Measurements from ENCODE around the gene NFILZ.

Gene NFILZ

GRCh38 chr19:8629996-8630683 lies at the start of gene NFILZ:
Gene NFILZ (plus strand): TSS chr19:8630633. CDS start chr19:8676766, 46,133 bp downstream.
- Mint-ChIP-seq H3K36me3 (peaks cover 5% of the 10 kb centered on the region), H3K4me1 (no peaks in the 10 kb centered on the region), H3K27me3 (peaks cover 7% of the 10 kb centered on the region), H3K27ac (no peak within 1 kb of the TSS), H3K9me3 (peaks cover 6% of the 10 kb centered on the region), H3K4me3 (no peak within 1 kb of the TSS)
- ATAC-seq (ENCODE audit: low read depth), result no peak
- no peak for DNase-seq (ENCODE audit: low spot score in 2 of 2)

- H3K27ac Mint-ChIP-seq, result no peak overlapping the region
Measured at GRCh38 chr19:8580710-8581281, 49.6 kb upstream of the NFILZ start.

DNA sequence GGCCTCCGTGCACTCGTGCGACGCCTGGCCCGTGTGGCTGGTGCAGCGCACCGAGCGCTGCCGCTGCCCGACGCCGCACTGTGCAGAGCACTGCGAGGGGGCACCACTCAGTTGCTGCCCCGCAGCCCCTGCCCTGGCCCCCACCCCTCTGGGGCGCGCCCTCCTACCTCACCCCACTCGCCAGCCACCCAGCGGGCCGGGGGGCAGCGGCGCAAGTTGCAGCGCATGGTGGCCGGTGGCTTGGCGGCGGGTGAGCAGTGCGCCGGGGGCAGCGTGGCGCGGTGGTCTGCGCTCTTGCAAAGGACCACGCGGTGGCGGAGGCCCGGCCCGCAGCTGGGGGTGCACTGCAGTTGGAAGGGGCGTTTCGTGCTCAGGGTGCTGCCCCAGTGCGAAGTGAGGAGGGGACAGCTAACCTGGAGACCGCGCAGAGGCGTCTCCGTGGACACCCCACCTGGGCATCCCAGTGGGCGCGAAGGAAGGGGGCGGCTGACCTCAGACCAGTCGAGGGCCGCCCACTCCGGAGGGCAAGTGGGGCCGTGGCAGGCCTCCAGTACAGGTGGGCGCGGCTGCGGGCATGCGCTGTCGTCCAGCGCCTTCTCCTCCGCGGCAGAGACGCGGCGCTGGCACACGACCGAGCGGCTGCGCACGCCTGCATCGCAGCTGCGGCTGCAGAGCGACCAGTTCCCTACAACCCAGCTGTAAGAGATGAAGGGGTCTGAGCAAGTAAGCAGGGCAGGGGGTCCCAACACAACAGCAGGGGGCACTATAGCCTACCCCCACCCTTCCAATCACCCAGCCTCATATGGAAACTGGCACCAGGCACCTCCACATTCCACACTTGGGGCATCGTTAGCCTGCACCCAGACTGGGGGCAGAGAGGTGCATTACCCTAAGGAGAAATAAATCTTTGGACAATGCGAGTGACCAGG lies 45.2 kb upstream of the NFILZ start:
- Mint-ChIP-seq H3K4me3 (no peak overlapping the region), H3K27ac (no peak overlapping the region), H3K27me3 (peaks cover 9% of the 10 kb centered on the region), H3K36me3 (no peaks in the 10 kb centered on the region), H3K9me3 (no peaks in the 10 kb centered on the region), H3K4me1 (peaks cover 4% of the 10 kb centered on the region)
- DNase-seq (ENCODE audit: low spot score in 2 of 2) (no peak), ATAC-seq (ENCODE audit: low read depth) (no peak)

More at GRCh38 chr19:8580710-8581281, 49.6 kb upstream of the NFILZ start:
- Mint-ChIP-seq H3K4me1 (peaks cover 22% of the 10 kb centered on the region), H3K4me3 (peak overlapping the region; percentile 11), H3K9me3 (no peaks in the 10 kb centered on the region), H3K27me3 (peaks cover under 1% of the 10 kb centered on the region), H3K36me3 (no peaks in the 10 kb centered on the region)
- peak; percentile 89 to 94 for DNase-seq (ENCODE audit: low spot score in 2 of 2)
- ATAC-seq (ENCODE audit: low read depth), result peak; percentile 57

DNA sequence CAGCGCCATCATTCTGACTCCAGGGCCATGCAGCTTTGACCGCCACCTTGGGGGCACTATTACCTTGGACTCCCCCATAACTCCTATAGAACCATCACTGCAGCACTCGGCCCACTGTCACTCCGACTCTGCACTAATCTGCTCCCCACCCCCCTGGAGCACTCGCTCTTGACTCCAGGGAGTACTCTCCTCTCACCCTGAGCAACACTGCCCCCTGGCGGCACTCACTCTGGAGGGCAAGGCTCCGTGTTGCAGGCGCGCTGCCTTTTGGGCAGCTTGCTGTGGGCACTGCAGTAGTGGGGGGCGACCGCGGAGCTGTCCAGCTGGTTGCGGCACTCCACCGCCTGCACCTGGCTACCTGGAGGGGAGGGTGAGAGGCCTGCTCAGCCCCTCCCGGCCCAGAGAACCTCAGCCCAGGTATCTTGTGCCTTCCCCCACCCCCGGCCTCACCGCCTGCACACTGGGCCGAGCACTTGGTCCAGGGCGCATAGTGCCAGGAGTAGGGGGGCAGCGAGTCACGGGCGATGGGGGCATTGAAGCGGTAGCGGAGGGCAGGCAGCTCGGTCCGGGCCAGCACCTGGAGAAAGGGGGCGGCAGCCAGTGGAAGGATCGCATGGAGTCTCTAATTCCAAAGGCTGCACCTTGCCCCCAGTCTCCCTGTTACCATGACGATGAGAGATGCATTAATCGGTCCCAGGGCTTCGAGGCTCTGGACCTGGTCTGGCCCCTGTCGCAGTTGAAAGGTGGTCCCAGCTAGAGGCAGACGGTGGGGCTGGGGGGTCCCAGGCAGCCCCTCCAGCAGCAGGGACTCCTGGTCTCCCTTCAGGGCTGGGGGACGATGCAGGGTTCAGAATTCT lies 44.3 kb upstream of the NFILZ start:
- H3K36me3 Mint-ChIP-seq, result no peaks in the 10 kb centered on the region
- H3K9me3 Mint-ChIP-seq, result no peaks in the 10 kb centered on the region
- no peak overlapping the region for H3K4me3 Mint-ChIP-seq
- ATAC-seq (ENCODE audit: low read depth) (peak; percentile 35), DNase-seq (ENCODE audit: low spot score in 2 of 2) (no peak)
- peaks cover 15% of the 10 kb centered on the region for H3K27me3 Mint-ChIP-seq
- no peak overlapping the region for H3K27ac Mint-ChIP-seq
- H3K4me1 Mint-ChIP-seq, result peaks cover 2% of the 10 kb centered on the region

DNA sequence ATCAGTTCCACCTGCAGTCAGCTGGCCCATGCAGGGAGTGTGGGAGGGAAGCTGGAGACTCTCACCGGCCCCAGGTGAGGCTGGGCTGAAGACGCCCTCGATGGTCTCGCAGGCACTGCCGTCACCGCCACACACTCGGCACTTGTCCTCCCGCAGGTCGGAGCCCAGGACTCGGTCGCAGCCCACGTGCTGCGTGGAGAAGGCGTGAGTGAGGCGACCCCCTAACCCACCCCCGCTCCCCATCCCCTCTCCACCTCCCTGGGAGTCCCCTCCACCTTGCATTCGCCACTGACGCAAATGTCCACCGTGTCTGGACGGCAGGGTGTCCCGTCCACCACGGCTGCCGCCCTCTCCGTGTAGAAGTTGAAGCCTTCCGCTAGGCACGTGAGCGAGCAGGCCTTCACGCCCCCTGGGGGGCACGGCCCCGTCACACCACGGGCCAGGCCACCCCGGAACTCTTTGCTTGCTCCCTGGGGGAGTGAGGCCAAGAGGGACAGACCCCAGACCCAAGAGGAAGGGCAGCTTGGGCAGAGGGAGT lies 41.2 kb upstream of the NFILZ start:
- Mint-ChIP-seq H3K36me3 (peaks cover 12% of the 10 kb centered on the region), H3K9me3 (peaks cover 12% of the 10 kb centered on the region), H3K27me3 (peaks cover 38% of the 10 kb centered on the region), H3K4me1 (peaks cover 11% of the 10 kb centered on the region), H3K4me3 (no peak overlapping the region), H3K27ac (no peak overlapping the region)
- no peak for ATAC-seq (ENCODE audit: low read depth)
- DNase-seq (ENCODE audit: low spot score in 2 of 2), result no peak

DNA sequence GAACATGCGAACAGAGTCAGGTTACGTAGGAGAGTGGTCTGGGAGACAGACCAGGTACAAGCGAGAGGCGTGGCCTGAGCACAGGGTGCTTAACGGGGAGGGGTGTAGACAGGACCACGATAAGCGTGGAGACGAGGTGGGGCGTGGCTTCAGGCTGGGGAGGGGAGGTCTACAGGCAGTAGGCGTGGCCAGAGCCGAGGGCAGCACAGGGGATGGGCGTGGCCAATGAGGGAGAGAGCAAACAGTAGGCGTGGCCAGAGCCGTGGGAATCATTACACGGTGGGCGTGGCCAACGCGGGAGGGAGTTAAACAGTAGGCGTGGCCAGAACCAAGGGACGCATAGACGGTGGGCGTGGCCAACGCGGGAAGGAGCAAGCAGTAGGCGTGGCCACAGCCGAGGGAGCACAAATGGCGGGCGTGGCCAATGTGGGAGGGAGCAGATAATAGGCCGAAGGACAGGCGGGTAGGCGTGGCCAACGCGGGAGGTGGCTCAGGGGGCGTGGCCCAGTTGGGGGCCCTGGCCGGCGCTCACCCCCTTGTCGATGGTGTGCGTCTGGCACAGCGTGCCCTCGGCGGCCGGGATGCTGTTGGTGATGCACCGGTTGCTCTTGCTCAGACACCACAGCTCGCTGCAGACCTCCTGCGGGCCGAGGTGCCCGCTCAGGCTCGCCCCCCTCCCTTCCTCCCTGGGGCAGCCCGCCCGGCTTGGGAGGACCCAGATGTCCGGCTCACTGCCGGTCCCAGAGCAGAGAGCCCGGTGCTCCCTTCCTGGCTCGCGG lies 38.0 kb upstream of the NFILZ start:
- H3K36me3 Mint-ChIP-seq, result peaks cover 12% of the 10 kb centered on the region
- H3K27ac Mint-ChIP-seq, result no peak overlapping the region
- DNase-seq (ENCODE audit: low spot score in 2 of 2), result peak; percentile 36 to 55
- peaks cover 17% of the 10 kb centered on the region for H3K9me3 Mint-ChIP-seq
- H3K4me3 Mint-ChIP-seq, result peak overlapping the region; percentile 77
- H3K4me1 Mint-ChIP-seq, result peaks cover 9% of the 10 kb centered on the region
- peak; percentile 67 for ATAC-seq (ENCODE audit: low read depth)
- H3K27me3 Mint-ChIP-seq, result peaks cover 48% of the 10 kb centered on the region

DNA sequence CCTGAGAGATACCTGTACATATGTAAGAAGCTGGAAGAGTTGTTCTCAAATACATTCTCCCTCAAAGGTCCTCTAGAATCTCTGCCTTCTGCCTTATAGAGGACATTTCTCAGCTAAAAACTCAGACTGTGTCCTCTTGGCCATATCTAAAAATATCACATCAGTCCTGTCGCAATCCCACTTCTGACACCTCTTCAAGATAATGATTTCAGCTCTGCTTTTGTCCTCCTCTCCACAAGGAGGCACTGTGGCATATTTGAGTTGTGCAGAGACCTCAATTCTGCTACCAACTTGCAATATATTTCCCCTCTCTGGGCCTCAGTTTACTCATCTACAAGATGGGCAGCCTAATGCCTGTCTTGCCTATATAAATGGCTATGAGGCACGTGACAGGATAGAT lies 36.5 kb upstream of the NFILZ start:
- Mint-ChIP-seq H3K4me3 (no peak overlapping the region), H3K36me3 (peaks cover 12% of the 10 kb centered on the region)

DNA sequence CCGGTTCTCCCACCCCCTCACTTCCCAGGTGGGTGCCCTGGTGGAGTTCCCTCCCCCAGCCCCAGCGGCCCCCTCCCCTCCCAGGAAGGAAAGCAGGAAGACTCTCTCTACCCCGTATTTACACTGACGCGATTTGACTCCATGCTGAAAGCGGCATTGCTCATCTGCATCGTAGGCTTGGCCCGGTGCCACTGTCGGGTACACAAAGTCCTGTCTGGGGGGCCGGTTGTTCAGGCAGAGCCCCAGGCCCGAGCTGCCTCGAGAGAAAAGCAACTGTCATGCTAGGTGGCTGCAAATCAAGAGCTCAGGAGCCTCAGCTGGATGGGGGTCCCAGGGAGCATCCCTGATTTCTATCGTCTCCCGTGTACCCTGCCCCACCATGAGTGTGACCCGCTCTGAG lies 34.8 kb upstream of the NFILZ start:
- Mint-ChIP-seq H3K36me3 (peaks cover 12% of the 10 kb centered on the region), H3K4me1 (peaks cover 9% of the 10 kb centered on the region), H3K4me3 (no peak overlapping the region), H3K27ac (no peak overlapping the region), H3K9me3 (peaks cover 18% of the 10 kb centered on the region), H3K27me3 (peaks cover 45% of the 10 kb centered on the region)
- ATAC-seq (ENCODE audit: low read depth) (no peak), DNase-seq (ENCODE audit: low spot score in 2 of 2) (no peak)

More for the DNA sequence above, 36.5 kb upstream of the NFILZ start:
- Mint-ChIP-seq H3K4me1 (peaks cover 9% of the 10 kb centered on the region), H3K27me3 (peaks cover 47% of the 10 kb centered on the region), H3K9me3 (peaks cover 17% of the 10 kb centered on the region), H3K27ac (no peak overlapping the region)
- DNase-seq (ENCODE audit: low spot score in 2 of 2), result no peak
- ATAC-seq (ENCODE audit: low read depth), result no peak

GRCh38 chr19:8596168-8596567 lies 34.3 kb upstream of the NFILZ start:
- H3K9me3 Mint-ChIP-seq, result peaks cover 18% of the 10 kb centered on the region
- ATAC-seq (ENCODE audit: low read depth), result no peak

DNA sequence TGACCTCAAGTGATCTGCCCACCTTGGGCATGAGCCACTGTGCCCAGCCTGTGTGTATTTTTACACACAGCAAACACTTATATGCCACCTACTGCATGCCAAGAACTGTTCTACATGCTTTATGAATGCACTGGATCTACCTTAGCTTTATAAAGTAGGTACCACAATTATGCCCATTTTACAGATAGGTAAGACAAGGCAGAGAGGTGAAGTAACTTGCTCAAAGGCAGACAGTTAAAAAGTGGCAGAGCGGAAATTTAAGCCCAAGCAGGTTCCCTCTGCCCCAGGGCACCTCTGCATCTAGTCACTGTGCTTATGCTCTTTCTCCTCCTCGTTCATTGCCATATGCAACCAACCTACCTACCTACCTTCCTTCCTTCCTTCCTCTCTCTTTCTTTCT lies 30.4 kb upstream of the NFILZ start:
- Mint-ChIP-seq H3K9me3 (peaks cover 2% of the 10 kb centered on the region), H3K4me3 (no peak overlapping the region), H3K27ac (no peak overlapping the region), H3K36me3 (peaks cover 2% of the 10 kb centered on the region), H3K4me1 (no peaks in the 10 kb centered on the region), H3K27me3 (peaks cover 21% of the 10 kb centered on the region)
- ATAC-seq (ENCODE audit: low read depth), result no peak
- no peak for DNase-seq (ENCODE audit: low spot score in 2 of 2)

More at GRCh38 chr19:8596168-8596567, 34.3 kb upstream of the NFILZ start:
- Mint-ChIP-seq H3K36me3 (peaks cover 12% of the 10 kb centered on the region), H3K4me1 (peaks cover 9% of the 10 kb centered on the region), H3K4me3 (no peak overlapping the region), H3K27ac (no peak overlapping the region), H3K27me3 (peaks cover 39% of the 10 kb centered on the region)
- DNase-seq (ENCODE audit: low spot score in 2 of 2), result no peak

- Mint-ChIP-seq H3K36me3 (peaks cover 2% of the 10 kb centered on the region), H3K27me3 (peaks cover 19% of the 10 kb centered on the region), H3K27ac (no peak overlapping the region), H3K4me1 (no peaks in the 10 kb centered on the region), H3K9me3 (peaks cover 2% of the 10 kb centered on the region), H3K4me3 (no peak overlapping the region)
- no peak for ATAC-seq (ENCODE audit: low read depth)
- DNase-seq (ENCODE audit: low spot score in 2 of 2), result no peak
Measured at GRCh38 chr19:8600816-8601215, 29.6 kb upstream of the NFILZ start.

DNA sequence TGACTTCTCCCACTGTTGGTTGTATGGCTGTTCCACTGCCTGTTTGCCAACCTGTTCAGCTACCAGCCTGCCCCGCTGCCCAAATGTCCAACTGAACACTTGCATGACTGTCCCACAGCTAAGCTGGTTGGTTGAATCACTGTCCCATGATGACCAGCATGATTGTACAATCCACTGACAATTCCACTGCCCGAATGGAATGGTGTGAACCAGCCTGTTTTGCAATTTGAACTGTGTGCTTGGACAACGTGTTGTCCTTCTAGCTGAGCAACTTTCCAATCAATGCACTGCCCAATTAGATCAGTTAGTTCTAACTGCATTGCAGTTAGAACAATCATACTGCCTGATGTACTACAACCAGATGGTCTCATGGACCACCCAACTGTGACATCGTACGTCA lies 28.6 kb upstream of the NFILZ start:
- DNase-seq (ENCODE audit: low spot score in 2 of 2) (no peak), ATAC-seq (ENCODE audit: low read depth) (no peak)
- H3K36me3 Mint-ChIP-seq, result peaks cover 2% of the 10 kb centered on the region
- no peaks in the 10 kb centered on the region for H3K4me1 Mint-ChIP-seq
- no peak overlapping the region for H3K27ac Mint-ChIP-seq
- peaks cover 2% of the 10 kb centered on the region for H3K9me3 Mint-ChIP-seq
- H3K4me3 Mint-ChIP-seq, result no peak overlapping the region
- H3K27me3 Mint-ChIP-seq, result peaks cover 21% of the 10 kb centered on the region

DNA sequence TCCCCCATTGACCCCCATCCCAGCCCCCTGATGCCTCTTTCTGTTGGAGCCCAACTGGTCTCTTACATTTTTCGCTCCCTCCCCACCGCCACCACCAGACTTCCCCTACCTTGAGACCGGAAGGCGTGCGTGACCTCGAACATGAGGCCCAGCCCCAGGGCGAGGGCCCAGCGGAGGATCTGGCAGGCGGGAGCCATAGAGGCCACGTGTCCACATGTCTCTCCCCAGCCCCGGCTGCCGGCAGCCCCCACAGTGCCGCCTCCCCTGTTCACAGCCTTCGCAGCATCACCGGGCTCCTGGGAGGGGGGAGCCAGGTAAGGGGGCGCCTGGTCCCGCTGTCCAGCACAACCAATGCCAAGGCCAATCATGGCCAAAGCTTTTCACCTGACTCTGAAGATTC lies 24.9 kb upstream of the NFILZ start:
- H3K4me1 Mint-ChIP-seq, result peaks cover 19% of the 10 kb centered on the region
- no peak for ATAC-seq (ENCODE audit: low read depth)

More for the DNA sequence above, 24.9 kb upstream of the NFILZ start:
- peaks cover 41% of the 10 kb centered on the region for H3K27me3 Mint-ChIP-seq
- H3K36me3 Mint-ChIP-seq, result peaks cover 8% of the 10 kb centered on the region
- H3K9me3 Mint-ChIP-seq, result no peaks in the 10 kb centered on the region
- no peak for DNase-seq (ENCODE audit: low spot score in 2 of 2)
- H3K27ac Mint-ChIP-seq, result no peak overlapping the region
- no peak overlapping the region for H3K4me3 Mint-ChIP-seq
